ENCODE measurements around the gene MAGI1. TPM values are rescaled to one million over a fixed set of nuclear protein-coding genes. Genes with fewer than 3 reads are reported as not detected.

The MAGI1 gene
- total RNA-seq, 4 donors from 2014 or later = 49.5 to 72.1 (median 67.6) TPM

GRCh38 chr3:66010739-66011655 is 27.7 kb downstream of the MAGI1 start:
- no peaks in the 10 kb centered on the region for H3K36me3 ChIP-seq
- TF ChIP-seq CTCF (IDR thresholded peaks at IDR 0.05) (no peak), POLR2A (IDR thresholded peaks at IDR 0.05) (no peak)
- no peak for DNase-seq
- H3K4me1 ChIP-seq = peaks cover 0 to 6% (median 0%) of the 10 kb centered on the region in 4 donors
- H3K27me3 ChIP-seq = no peaks in the 10 kb centered on the region
- H3K9me3 ChIP-seq = no peaks in the 10 kb centered on the region
- H3K4me3 ChIP-seq = no peak overlapping the region
- H3K27ac ChIP-seq = no peak overlapping the region

- DNase-seq = no peak
- H3K9me3 ChIP-seq = no peaks in the 10 kb centered on the region
- H3K36me3 ChIP-seq = no peaks in the 10 kb centered on the region
- peaks cover 0 to 6% (median 0%) of the 10 kb centered on the region in 4 donors for H3K4me1 ChIP-seq
- TF ChIP-seq CTCF (IDR thresholded peaks at IDR 0.05) = no peak
- TF ChIP-seq POLR2A (IDR thresholded peaks at IDR 0.05) = no peak
- no peaks in the 10 kb centered on the region for H3K27me3 ChIP-seq
- no peak overlapping the region for H3K27ac ChIP-seq
- no peak overlapping the region for H3K4me3 ChIP-seq
Observed at GRCh38 chr3:66010348-66010738, 28.4 kb downstream of the MAGI1 start.

GRCh38 chr3:66004244-66004643 is 34.5 kb downstream of the MAGI1 start:
- no peaks in the 10 kb centered on the region for H3K27me3 ChIP-seq
- H3K9me3 ChIP-seq = no peaks in the 10 kb centered on the region
- H3K4me1 ChIP-seq = no peaks in the 10 kb centered on the region
- no peaks in the 10 kb centered on the region for H3K36me3 ChIP-seq
- H3K4me3 ChIP-seq = no peak overlapping the region
- no peak overlapping the region for H3K27ac ChIP-seq
- TF ChIP-seq POLR2A (IDR thresholded peaks at IDR 0.05) = no peak
- no peak for TF ChIP-seq CTCF (IDR thresholded peaks at IDR 0.05)
- DNase-seq = no peak

- no peaks in the 10 kb centered on the region for H3K36me3 ChIP-seq
- H3K27ac ChIP-seq = no peak overlapping the region
- TF ChIP-seq CTCF (IDR thresholded peaks at IDR 0.05) (no peak), POLR2A (IDR thresholded peaks at IDR 0.05) (no peak)
- H3K9me3 ChIP-seq = no peaks in the 10 kb centered on the region
- no peak for DNase-seq
- no peak overlapping the region for H3K4me3 ChIP-seq
- no peaks in the 10 kb centered on the region for H3K4me1 ChIP-seq
- H3K27me3 ChIP-seq = no peaks in the 10 kb centered on the region
Observed at GRCh38 chr3:66001626-66002025, 37.1 kb downstream of the MAGI1 start.

GRCh38 chr3:66000506-66000905 is 38.2 kb downstream of the MAGI1 start:
- TF ChIP-seq POLR2A (IDR thresholded peaks at IDR 0.05) (no peak), CTCF (IDR thresholded peaks at IDR 0.05) (no peak)

More at GRCh38 chr3:66000506-66000905, 38.2 kb downstream of the MAGI1 start:
- Histone ChIP-seq H3K36me3 (no peaks in the 10 kb centered on the region), H3K4me1 (no peaks in the 10 kb centered on the region), H3K27ac (no peak overlapping the region), H3K4me3 (no peak overlapping the region), H3K27me3 (no peaks in the 10 kb centered on the region), H3K9me3 (no peaks in the 10 kb centered on the region)
- DNase-seq = no peak
